ENCODE results near the gene GOLGB1.

- TF ChIP-seq ZFP36 (IDR thresholded peaks at IDR 0.05; ENCODE audit: borderline replicate concordance, partially characterized antibody) (no peak), RCOR1 (IDR thresholded peaks at IDR 0.05; ENCODE audit: low read depth, low read length) (no peak)
Observed at GRCh38 chr3:121662742-121663141, 86.8 kb downstream of the GOLGB1 start.
